Forelimb muscle (tissue), 1 donor: ENCODE measurements around the gene FAM83F. TPM values are rescaled to one million over a fixed set of nuclear protein-coding genes. Genes with fewer than 3 reads are reported as not detected.
"Not testable (repeated sequence)": the region's sequence is repeated elsewhere in the genome, so short reads cannot be mapped to it uniquely, and the experiment has no call there.

Source experiments
- DNase-seq: peaks from one replicate; pipeline ENCODE4 v3.0.0-alpha.2; 2013; ENCODE audit warnings: low read depth
- polyA plus RNA-seq: library from polyadenylated mRNA; unstranded; fragments of 120-200 nt; gene quantifications from one replicate; pipeline ENCODE4 v1.2.1, GENCODE V29; 2013; ENCODE audit not compliant: insufficient read length

The FAM83F gene
- polyA plus RNA-seq, result 0.09 TPM

DNA sequence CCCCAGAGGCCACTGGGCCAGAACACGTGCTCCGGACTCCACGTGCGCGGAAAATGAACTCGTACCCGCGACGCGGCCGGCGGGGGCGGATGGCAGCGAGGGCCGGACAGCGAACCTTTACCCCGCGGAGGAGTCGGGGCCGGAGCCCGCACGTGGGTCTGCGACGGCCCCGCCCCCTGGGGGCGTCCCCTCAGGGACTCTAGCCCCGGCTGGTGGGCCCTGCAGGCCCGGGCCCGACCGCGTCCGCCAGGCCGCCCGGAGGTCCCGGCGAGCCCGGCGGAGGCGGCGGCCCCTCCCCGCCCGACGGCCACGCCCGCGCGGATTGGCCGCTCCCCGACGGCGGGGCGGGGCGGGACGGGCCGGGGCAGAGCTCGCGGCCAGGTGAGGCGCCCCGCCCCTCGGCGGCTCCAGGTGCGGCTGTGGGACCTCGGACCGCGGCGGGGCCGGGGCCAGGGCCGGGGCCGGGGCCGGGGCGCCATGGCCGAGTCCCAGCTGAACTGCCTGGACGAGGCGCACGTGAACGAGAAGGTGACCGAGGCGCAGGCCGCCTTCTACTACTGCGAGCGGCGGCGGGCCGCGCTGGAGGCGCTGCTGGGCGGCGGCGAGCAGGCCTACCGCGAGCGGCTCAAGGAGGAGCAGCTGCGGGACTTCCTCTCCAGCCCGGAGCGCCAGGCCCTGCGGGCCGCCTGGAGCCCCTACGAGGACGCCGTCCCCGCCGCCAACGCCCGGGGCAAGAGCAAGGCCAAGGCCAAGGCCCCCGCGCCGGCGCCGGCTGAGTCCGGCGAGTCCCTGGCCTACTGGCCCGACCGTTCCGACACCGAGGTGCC is at the start of gene FAM83F:
FAM83F (plus strand) TSS at position 389 of the 827 bp plus-strand sequence; CDS start at position 478, 89 bp downstream.
- no peak for DNase-seq

DNA sequence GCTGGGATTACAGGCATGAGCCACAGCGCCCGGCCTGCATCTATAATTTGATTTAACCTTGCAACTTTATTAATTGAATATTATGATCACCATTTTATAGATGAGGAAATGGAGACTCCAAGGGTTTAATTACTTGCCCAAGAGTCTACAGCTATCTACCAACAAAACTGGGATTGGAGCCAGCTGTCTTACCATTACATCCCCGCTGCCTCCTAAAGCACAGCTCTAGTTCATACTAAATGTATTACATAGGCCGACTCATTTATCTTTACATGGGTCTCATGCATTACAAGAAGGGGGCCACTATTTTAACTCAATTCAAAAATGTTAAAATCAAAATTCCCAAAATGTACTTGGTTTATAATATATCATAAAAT is 48.6 kb upstream of the FAM83F start:
- DNase-seq, result no peak

DNA sequence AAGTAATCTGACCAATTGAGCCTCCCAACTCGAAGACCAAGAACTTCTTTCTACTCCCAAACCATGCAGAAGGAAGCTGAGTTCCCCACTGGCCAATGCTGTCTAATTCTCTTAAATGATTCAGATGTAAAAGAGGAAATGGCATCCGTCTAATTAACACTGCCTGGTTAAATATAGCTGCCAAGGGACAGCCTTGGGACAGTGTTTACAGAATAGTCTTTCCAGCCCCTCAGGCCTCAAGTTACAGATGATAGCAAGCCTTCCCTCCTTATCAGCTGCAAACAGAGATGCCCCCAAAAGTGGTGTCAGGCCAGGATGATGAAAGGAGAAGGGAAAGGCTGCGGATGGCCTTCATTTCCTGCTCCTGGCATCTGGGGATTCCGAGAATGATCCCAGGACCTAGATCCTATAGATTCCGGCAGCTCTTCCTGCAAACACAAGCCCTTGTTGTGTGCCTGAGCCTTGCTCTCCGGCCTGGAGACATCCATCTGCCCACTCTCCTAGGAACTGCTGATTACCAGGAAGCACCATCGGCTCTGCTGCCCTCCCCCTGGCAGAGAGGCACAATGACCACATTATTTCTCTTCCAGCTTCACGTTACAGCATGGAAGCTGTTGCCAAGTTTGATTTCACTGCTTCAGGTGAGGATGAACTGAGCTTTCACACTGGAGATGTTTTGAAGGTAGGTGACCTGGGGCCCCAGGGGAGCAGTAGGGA is 48.1 kb upstream of the FAM83F start:
- no peak for DNase-seq

DNA sequence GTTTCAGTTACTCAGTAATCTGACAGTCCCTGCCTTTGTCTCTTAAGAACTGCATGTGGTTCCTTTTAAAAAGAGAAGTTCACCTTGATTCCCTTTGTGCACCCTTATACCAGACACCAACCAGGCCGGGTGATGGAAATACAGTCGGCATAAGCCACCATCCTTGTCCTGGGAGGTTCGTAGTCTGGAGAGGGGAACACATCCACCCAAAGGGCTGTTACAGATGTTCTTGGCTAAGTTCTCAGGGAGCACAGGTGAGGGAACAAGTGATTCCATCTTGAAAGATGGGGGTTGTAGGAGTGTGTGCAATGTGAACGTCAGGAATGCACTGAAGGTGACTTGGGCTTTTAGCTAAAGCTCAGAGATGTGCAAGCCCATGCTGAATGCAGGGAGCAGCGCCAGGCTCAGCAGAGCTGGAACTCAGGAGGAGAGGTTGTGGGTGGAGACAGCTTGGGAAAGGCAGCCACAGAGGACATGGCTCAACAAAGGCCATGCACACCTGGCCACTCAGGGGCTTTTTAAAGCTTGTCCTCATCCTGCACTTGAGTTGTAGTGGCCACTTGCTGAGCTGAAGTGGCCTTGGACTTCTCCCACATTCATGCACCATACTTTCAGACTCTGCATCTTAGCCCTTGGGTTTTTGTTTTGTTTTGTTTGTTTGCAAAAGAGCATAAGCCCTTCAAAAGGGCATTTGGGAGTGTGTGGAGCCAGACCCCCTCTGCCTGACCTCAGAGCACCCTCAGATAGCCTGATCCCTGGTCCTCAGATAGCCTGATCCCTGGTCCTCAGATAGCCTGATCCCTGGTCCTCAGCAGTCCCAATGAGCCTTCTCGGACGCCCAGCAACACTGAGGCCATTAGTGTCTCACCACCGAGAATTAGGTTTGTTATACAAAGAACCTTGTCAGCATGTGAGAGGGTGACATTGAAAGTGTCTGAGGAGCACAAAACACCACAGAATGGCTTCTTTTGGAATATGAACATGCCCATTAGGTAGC is 47.2 kb upstream of the FAM83F start:
- no peak for DNase-seq

GRCh38 chr22:39949964-39950737 is 44.6 kb upstream of the FAM83F start:
- DNase-seq, result no peak

GRCh38 chr22:39951603-39952293 is 43.0 kb upstream of the FAM83F start:
- not testable (repeated sequence) for DNase-seq

DNA sequence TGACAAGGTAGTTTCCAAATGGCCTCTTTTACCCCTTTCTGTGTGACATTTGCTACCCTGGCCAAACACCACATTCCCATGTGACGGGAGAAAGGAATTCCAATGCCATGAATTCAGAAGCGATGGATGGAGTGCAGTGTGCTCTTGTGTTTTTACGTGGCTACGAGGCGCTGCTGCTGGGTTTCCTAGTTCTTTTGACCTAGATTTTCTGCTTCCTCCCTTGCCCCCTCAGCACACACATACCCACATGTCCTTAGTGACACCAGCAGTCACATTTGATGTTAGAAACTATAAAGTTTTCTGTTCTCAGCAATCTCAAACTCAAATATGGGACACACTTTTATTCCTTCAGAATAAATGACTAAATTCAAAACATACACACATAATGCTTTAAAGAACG is 42.4 kb upstream of the FAM83F start:
- no peak for DNase-seq

DNA sequence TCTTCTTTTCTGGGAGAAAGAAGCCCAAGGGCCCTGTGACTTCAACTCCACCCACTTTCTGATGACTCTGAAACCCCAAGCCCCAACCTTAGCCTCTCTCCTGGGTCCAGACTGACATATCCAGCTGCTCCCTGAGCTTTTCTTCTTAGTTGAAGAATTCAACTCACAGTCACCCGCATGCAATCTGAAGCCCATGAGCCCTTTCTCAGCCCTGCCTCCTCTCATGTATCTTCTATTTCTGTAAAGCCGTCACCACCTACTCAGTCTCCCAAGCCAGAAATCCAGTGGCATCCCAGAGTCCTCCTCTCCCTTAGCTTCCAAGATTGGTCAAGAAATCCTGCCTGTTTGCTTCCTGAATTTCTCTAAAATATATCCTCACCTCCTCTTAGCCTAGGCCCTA is 41.7 kb upstream of the FAM83F start:
- no peak for DNase-seq

- DNase-seq, result no peak
Measured at GRCh38 chr22:39954584-39955055, 40.1 kb upstream of the FAM83F start.

- no peak for DNase-seq
Measured at GRCh38 chr22:39955675-39956074, 39.1 kb upstream of the FAM83F start.

DNA sequence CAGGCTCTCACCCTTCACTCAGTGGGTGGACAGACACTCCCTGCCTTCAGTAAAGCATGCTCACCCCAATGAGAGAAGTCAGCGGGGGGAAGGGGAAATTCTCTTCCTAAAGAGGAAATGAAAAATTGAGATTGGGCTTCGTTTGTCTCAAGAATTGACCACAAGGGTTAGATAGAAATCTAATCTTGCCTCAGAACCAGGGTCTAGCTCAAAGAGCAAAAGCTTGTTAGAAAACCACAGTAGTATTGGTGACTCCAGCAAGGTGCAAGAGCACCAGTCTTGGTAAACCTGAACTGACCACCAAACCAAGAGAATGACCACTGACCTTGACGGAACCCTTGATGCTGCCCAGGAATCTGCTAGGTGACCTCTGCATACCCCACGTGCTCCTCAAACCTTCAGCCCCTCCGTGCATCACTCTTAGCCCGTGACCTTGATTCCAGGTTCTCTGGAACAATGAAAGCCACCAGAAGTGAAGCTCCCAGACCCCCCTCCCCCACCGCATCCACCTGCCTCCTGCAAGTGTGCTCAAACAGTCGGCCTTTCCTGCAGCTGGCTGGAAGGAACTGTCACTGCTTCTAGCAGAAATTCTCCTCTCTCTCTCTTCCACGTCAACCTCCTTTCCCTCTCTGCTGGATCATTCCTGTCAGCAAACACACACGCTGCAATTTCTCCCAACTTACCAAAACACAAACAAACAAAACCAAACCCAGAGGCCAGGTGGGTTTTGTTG is 37.7 kb upstream of the FAM83F start:
- no peak for DNase-seq

DNA sequence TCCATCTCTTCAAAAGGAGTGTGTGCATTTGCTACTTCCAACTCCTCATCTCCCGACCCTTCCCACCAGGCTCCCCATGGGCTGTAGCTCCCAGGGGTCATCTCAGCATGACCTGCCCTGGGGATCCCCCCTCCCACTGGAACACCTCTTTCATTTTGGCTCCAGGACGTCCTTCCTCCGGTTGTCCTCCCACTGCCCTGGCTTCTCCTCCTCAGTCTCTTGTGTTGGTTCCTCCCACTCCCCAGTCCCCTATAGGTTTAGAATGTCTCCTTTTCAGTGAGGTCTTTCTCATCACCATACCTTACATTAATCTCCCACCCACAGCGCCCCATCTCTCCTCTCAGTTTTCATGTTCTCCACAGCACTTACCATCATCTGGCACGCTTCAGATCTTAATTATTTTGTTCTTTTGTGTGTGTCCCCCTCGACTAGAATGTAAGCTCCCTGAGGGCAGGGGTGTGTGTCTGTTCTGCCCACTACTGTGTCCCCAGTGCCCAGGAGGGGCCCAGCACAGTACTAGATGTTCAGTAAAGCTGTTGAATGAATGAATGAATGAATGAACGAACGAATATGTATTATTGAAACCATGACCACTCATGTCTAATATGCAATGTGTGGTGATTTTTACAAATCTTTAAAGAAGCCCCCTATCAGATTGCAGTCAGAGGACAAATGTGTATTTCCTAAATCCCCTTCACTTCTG is 36.6 kb upstream of the FAM83F start:
- no peak for DNase-seq

DNA sequence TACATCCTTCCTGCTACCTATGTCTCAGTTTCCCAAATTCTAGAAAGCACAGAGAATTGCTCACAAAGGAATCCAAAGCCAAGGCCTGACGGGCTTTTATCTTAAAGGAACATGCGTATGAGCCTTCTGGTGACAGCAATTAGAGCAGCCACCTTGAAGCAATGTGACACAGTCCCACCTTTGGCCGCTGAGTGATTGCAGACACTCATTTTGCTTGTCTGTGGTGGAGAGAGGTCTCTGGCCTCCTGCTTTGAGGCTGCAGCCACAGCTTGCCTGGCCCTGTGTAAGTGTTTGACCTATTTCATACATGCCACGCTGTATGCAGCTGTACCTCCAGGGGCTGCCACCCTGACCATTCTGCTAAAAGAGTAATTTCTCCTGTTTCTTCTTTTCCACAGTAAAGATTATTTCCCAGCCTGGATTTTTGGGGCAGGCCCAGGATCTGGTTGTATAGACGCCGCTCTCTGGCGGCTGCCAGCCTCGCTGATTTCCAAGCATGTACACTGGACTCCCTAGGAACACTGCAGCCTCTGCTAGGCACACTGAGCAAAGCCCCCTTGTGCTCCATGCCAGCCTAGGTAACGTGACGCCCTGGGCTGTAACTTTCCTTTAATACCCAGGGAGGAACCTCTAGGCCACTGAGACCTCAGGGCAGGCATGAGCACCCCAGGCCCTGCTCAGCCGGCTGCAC is 35.7 kb upstream of the FAM83F start:
- DNase-seq, result no peak

GRCh38 chr22:39959640-39960447 is 34.9 kb upstream of the FAM83F start, which contains the start of gene TMA7B:
TMA7B (plus strand) TSS chr22:39960397; CDS start chr22:39964375, 3,978 bp downstream.
- no peak for DNase-seq

- DNase-seq, result no peak
Measured at GRCh38 chr22:39960791-39961746, 33.7 kb upstream of the FAM83F start.

- no peak for DNase-seq
Measured at GRCh38 chr22:39962071-39962470, 32.7 kb upstream of the FAM83F start.
